HG02943 (cell line): Measurements from ENCODE around the gene KCTD13.

Experiments used
- ATAC-seq: cut with Tn5 transposase; IDR thresholded peaks from one replicate; pipeline ENCODE4 v1.9.1; 2021; ENCODE audit warnings: mild to moderate bottlenecking, low read depth, moderate library complexity; ENCODE audit not compliant: unreplicated experiment

The KCTD13 gene

GRCh38 chr16:29857133-29857760 is 68.8 kb downstream of the KCTD13 start:
- no peak for ATAC-seq
